SK-N-SH treated with all-trans-retinoic acid at 6 μM for 48 hours (cell line): ENCODE results near the gene LAPTM5.

Experiments
- ATAC-seq: fragments of 200-7000 bp; cut with Tn5 transposase; 3 replicates; pipeline ENCODE4 v1.9.1; 2020; ENCODE audit warnings: mild to moderate bottlenecking, moderate library complexity
- CREB5 ChIP-seq: fragments of 250-450 bp; sonication (Bioruptor Pico); IDR thresholded peaks from 2 replicates; pipeline ENCODE4 v1.5.1; 2020; ENCODE audit warnings: low read depth, mild to moderate bottlenecking, moderate library complexity
- CSDC2 ChIP-seq: fragments of 250-450 bp; sonication (Bioruptor Pico); IDR thresholded peaks from 2 replicates; pipeline ENCODE4 v1.5.0; 2020; ENCODE audit warnings: mild to moderate bottlenecking, moderate library complexity
- CSRNP3 ChIP-seq: fragments of 250-450 bp; sonication (Bioruptor Pico); IDR thresholded peaks from 2 replicates; pipeline ENCODE4 v1.5.1; 2021; ENCODE audit warnings: mild to moderate bottlenecking, moderate library complexity
- ESRRG ChIP-seq: fragments of 250-450 bp; sonication (Bioruptor Pico); IDR thresholded peaks from 2 replicates; pipeline ENCODE4 v1.6.1; 2021; ENCODE audit warnings: mild to moderate bottlenecking
- GLIS3 ChIP-seq: fragments of 250-450 bp; sonication (Bioruptor Pico); IDR thresholded peaks from 2 replicates; pipeline ENCODE4 v1.5.0; 2020; ENCODE audit warnings: mild to moderate bottlenecking, moderate library complexity
- ISL1 ChIP-seq: fragments of 250-450 bp; sonication (Bioruptor Pico); IDR thresholded peaks from 2 replicates; pipeline ENCODE4 v2.1.2; 2022; ENCODE audit warnings: mild to moderate bottlenecking, moderate library complexity
- OSR1 ChIP-seq: fragments of 250-450 bp; sonication (Bioruptor Pico); IDR thresholded peaks from 2 replicates; pipeline ENCODE4 v1.8.0; 2022; ENCODE audit warnings: moderate library complexity, mild to moderate bottlenecking, inconsistent platforms
- PATZ1 ChIP-seq: fragments of 250-450 bp; sonication (Bioruptor Pico); IDR thresholded peaks from 2 replicates; pipeline ENCODE4 v1.8.0; 2020; ENCODE audit warnings: mild to moderate bottlenecking, moderate library complexity, borderline replicate concordance
- POU6F1 ChIP-seq: fragments of 250-450 bp; sonication (Bioruptor Pico); IDR thresholded peaks from 2 replicates; pipeline ENCODE4 v1.8.0; 2021; ENCODE audit warnings: low read depth, mild to moderate bottlenecking, moderate library complexity, borderline replicate concordance
- PPARA ChIP-seq: fragments of 250-450 bp; sonication (Bioruptor Pico); IDR thresholded peaks from 2 replicates; pipeline ENCODE4 v1.5.0; 2020; ENCODE audit warnings: mild to moderate bottlenecking, borderline replicate concordance
- RARB ChIP-seq: fragments of 250-450 bp; sonication (Bioruptor Pico); IDR thresholded peaks from 2 replicates; pipeline ENCODE4 v1.8.0; 2021; ENCODE audit warnings: mild to moderate bottlenecking, moderate library complexity
- SNAI2 ChIP-seq: fragments of 250-450 bp; sonication (Bioruptor Pico); IDR thresholded peaks from 2 replicates; pipeline ENCODE4 v1.5.0; 2020; ENCODE audit warnings: mild to moderate bottlenecking, moderate library complexity
- TCF4 ChIP-seq: fragments of 250-450 bp; sonication (Bioruptor Pico); IDR thresholded peaks from 2 replicates; pipeline ENCODE4 v1.8.0; 2021; ENCODE audit warnings: mild to moderate bottlenecking, moderate library complexity, borderline replicate concordance
- TOX ChIP-seq: fragments of 250-450 bp; sonication (Bioruptor Pico); IDR thresholded peaks from 2 replicates; pipeline ENCODE4 v1.8.0; 2021; ENCODE audit warnings: mild to moderate bottlenecking, moderate library complexity, borderline replicate concordance
- TSHZ2 ChIP-seq: fragments of 250-450 bp; sonication (Bioruptor Pico); IDR thresholded peaks from 2 replicates; pipeline ENCODE4 v1.5.0; 2020; ENCODE audit warnings: mild to moderate bottlenecking, moderate library complexity
- ZC3H10 ChIP-seq: fragments of 250-450 bp; sonication (Bioruptor Pico); IDR thresholded peaks from 2 replicates; pipeline ENCODE4 v1.5.1; 2021; ENCODE audit warnings: mild to moderate bottlenecking, moderate library complexity
- ZFP3 ChIP-seq: fragments of 250-450 bp; sonication (Bioruptor Pico); IDR thresholded peaks from 2 replicates; pipeline ENCODE4 v1.5.0; 2020; ENCODE audit warnings: mild to moderate bottlenecking, moderate library complexity
- ZFP30 ChIP-seq: fragments of 450-650 bp; formaldehyde crosslinking; IDR thresholded peaks from 2 replicates; pipeline ENCODE4 v1.5.0; 2022; ENCODE audit warnings: mild to moderate bottlenecking, moderate library complexity
- ZNF565 ChIP-seq: fragments of 450-650 bp; formaldehyde crosslinking; conservative IDR thresholded peaks from 2 replicates; pipeline ENCODE4 v1.5.0; 2020; ENCODE audit warnings: low read depth, mild to moderate bottlenecking, moderate library complexity
- ZNF70 ChIP-seq: fragments of 450-650 bp; formaldehyde crosslinking; IDR thresholded peaks from 2 replicates; pipeline ENCODE4 v1.5.0; 2020; ENCODE audit warnings: mild to moderate bottlenecking, moderate library complexity
- ZNF8 ChIP-seq: fragments of 450-650 bp; formaldehyde crosslinking; IDR thresholded peaks from 2 replicates; pipeline ENCODE4 v1.5.0; 2020; ENCODE audit warnings: mild to moderate bottlenecking, moderate library complexity

LAPTM5 gene

GRCh38 chr1:30756545-30757351, 826 bp downstream of the LAPTM5 start:
- ATAC-seq: peak; percentile 90

GRCh38 chr1:30756206-30756544, 1.4 kb downstream of the LAPTM5 start:
- TF ChIP-seq ZNF70 (CRISPR knock-in tag) (no peak), CSDC2 (CRISPR knock-in tag) (no peak), PPARA (CRISPR knock-in tag) (no peak), ZFP3 (no peak), ESRRG (no peak), ZNF8 (CRISPR knock-in tag) (no peak), RARB (CRISPR knock-in tag) (no peak), CSRNP3 (CRISPR knock-in tag) (no peak), ZNF565 (CRISPR knock-in tag) (no peak), GLIS3 (CRISPR knock-in tag) (no peak), ZFP30 (CRISPR knock-in tag) (no peak), POU6F1 (CRISPR knock-in tag) (no peak), OSR1 (CRISPR knock-in tag) (no peak), TCF4 (CRISPR knock-in tag) (no peak)
- no peak for ATAC-seq

More at GRCh38 chr1:30756545-30757351, 826 bp downstream of the LAPTM5 start:
- TF ChIP-seq ZNF70 (CRISPR knock-in tag): no peak
- TF ChIP-seq OSR1 (CRISPR knock-in tag): no peak
- no peak for TF ChIP-seq ZFP3
- TF ChIP-seq ZFP30 (CRISPR knock-in tag): no peak
- TF ChIP-seq PPARA (CRISPR knock-in tag): no peak
- no peak for TF ChIP-seq ZNF8 (CRISPR knock-in tag)
- no peak for TF ChIP-seq TOX (CRISPR knock-in tag)
- no peak for TF ChIP-seq PATZ1
- TF ChIP-seq GLIS3 (CRISPR knock-in tag): no peak

GRCh38 chr1:30755746-30756145, 1.8 kb downstream of the LAPTM5 start:
- no peak for TF ChIP-seq SNAI2
- no peak for TF ChIP-seq ESRRG
- TF ChIP-seq ISL1 (CRISPR knock-in tag): no peak
- TF ChIP-seq ZNF565 (CRISPR knock-in tag): no peak
- TF ChIP-seq TCF4 (CRISPR knock-in tag): no peak
- TF ChIP-seq ZNF70 (CRISPR knock-in tag): no peak
- no peak for TF ChIP-seq ZFP3
- no peak for TF ChIP-seq ZC3H10 (CRISPR knock-in tag)
- no peak for TF ChIP-seq TOX (CRISPR knock-in tag)
- TF ChIP-seq CREB5 (CRISPR knock-in tag): no peak
- ATAC-seq: no peak

GRCh38 chr1:30755334-30755733, 2.2 kb downstream of the LAPTM5 start:
- TF ChIP-seq SNAI2: no peak
- no peak for TF ChIP-seq ZFP3
- no peak for TF ChIP-seq ZNF70 (CRISPR knock-in tag)
- no peak for TF ChIP-seq RARB (CRISPR knock-in tag)
- TF ChIP-seq TCF4 (CRISPR knock-in tag): no peak
- no peak for TF ChIP-seq PATZ1
- TF ChIP-seq TSHZ2 (CRISPR knock-in tag): no peak
- TF ChIP-seq CSRNP3 (CRISPR knock-in tag): no peak
- no peak for TF ChIP-seq ZFP30 (CRISPR knock-in tag)
- no peak for ATAC-seq
